Measurements from ENCODE around the gene EIF5A. TPM values are rescaled to one million over a fixed set of nuclear protein-coding genes. Genes with fewer than 3 reads are reported as not detected.

EIF5A gene
- total RNA-seq, 2 donors from 2014 or later, result 367 to 917 TPM

DNA sequence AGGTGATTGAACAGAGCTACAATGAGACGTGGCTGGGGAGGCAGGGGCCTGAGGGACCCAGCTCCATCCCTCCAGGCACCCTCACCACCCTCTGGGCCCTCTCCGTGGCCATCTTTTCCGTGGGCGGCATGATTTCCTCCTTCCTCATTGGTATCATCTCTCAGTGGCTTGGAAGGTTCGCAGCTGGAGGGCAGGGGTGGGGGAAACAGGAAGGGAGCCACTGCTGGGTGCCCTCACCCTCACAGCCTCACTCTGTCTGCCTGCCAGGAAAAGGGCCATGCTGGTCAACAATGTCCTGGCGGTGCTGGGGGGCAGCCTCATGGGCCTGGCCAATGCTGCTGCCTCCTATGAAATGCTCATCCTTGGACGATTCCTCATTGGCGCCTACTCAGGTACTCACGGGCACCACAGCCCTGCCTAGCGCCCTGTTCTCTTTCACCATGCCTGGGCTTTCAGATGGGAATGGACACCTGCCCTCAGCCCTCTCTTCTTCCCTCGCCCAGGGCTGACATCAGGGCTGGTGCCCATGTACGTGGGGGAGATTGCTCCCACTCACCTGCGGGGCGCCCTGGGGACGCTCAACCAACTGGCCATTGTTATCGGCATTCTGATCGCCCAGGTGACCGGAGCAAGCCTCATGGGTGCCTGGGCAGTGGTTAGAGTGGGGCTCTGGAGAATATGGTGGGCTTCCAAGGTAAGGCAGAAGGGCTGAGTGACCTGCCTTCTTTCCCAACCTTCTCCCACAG, 23.8 kb upstream of the EIF5A start:
- Histone ChIP-seq H3K27ac (no peak overlapping the region), H3K36me3 (no peaks in the 10 kb centered on the region), H3K4me1 (peaks cover 14% of the 10 kb centered on the region), H3K4me3 (no peak overlapping the region), H3K9ac (ENCODE audit: low read depth in 2 of 2, low read length in 2 of 2) (peak overlapping the region in 1 of 2 donors; percentile 89), H3K9me3 (no peaks in the 10 kb centered on the region), H3K27me3 (peaks cover 8% of the 10 kb centered on the region)
- DNase-seq, result no peak
- intact Hi-C loops (cut with DNase I), result no loop called here
- TF ChIP-seq, protein P1, sequence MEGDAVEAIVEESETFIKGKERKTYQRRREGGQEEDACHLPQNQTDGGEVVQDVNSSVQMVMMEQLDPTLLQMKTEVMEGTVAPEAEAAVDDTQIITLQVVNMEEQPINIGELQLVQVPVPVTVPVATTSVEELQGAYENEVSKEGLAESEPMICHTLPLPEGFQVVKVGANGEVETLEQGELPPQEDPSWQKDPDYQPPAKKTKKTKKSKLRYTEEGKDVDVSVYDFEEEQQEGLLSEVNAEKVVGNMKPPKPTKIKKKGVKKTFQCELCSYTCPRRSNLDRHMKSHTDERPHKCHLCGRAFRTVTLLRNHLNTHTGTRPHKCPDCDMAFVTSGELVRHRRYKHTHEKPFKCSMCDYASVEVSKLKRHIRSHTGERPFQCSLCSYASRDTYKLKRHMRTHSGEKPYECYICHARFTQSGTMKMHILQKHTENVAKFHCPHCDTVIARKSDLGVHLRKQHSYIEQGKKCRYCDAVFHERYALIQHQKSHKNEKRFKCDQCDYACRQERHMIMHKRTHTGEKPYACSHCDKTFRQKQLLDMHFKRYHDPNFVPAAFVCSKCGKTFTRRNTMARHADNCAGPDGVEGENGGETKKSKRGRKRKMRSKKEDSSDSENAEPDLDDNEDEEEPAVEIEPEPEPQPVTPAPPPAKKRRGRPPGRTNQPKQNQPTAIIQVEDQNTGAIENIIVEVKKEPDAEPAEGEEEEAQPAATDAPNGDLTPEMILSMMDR (IDR thresholded peaks at IDR 0.05), result no peak

DNA sequence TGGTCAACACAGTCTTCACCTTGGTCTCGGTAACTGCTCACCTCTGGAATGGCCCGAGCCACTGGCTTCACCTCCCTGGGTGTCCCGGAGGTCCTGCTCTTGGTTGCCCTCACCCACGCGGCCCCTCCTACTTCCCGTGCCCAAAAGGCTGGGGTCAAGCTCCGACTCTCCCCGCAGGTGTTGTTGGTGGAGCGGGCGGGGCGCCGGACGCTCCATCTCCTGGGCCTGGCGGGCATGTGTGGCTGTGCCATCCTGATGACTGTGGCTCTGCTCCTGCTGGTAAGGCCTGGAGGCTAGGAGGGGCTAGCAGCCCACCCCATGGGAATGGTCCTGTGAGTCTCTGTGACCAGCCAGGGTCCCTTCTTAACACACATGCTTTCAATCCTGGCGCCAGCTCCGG, 22.5 kb upstream of the EIF5A start:
- Histone ChIP-seq H3K9me3 (no peaks in the 10 kb centered on the region), H3K27me3 (peaks cover 8% of the 10 kb centered on the region), H3K36me3 (no peaks in the 10 kb centered on the region), H3K9ac (ENCODE audit: low read depth in 2 of 2, low read length in 2 of 2) (no peak overlapping the region), H3K27ac (no peak overlapping the region), H3K4me1 (peaks cover 14% of the 10 kb centered on the region), H3K4me3 (no peak overlapping the region)
- TF ChIP-seq, protein P1 (IDR thresholded peaks at IDR 0.05), result no peak
- no peak for DNase-seq
- intact Hi-C loops (cut with DNase I), result no loop called here

DNA sequence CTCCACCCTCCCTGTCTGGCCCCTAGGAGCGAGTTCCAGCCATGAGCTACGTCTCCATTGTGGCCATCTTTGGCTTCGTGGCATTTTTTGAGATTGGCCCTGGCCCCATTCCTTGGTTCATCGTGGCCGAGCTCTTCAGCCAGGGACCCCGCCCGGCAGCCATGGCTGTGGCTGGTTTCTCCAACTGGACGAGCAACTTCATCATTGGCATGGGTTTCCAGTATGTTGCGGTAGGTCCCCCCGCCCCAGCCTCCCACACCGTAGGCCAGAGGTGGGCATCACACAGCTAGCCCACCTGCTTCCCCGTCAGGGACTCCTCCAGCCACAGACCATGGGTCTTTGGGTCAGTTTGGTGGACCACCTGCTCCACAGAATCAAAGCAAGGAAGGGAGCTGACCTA, 21.7 kb upstream of the EIF5A start:
- no peak for DNase-seq
- no peaks in the 10 kb centered on the region for H3K36me3 ChIP-seq
- no peak overlapping the region for H3K9ac ChIP-seq (ENCODE audit: low read depth in 2 of 2, low read length in 2 of 2)
- H3K27me3 ChIP-seq, result peaks cover 8% of the 10 kb centered on the region
- TF ChIP-seq, protein P1 (IDR thresholded peaks at IDR 0.05), result no peak
- H3K4me3 ChIP-seq, result no peak overlapping the region
- intact Hi-C loops (cut with DNase I), result no loop called here
- no peaks in the 10 kb centered on the region for H3K9me3 ChIP-seq
- H3K4me1 ChIP-seq, result peaks cover 14% of the 10 kb centered on the region
- no peak overlapping the region for H3K27ac ChIP-seq

DNA sequence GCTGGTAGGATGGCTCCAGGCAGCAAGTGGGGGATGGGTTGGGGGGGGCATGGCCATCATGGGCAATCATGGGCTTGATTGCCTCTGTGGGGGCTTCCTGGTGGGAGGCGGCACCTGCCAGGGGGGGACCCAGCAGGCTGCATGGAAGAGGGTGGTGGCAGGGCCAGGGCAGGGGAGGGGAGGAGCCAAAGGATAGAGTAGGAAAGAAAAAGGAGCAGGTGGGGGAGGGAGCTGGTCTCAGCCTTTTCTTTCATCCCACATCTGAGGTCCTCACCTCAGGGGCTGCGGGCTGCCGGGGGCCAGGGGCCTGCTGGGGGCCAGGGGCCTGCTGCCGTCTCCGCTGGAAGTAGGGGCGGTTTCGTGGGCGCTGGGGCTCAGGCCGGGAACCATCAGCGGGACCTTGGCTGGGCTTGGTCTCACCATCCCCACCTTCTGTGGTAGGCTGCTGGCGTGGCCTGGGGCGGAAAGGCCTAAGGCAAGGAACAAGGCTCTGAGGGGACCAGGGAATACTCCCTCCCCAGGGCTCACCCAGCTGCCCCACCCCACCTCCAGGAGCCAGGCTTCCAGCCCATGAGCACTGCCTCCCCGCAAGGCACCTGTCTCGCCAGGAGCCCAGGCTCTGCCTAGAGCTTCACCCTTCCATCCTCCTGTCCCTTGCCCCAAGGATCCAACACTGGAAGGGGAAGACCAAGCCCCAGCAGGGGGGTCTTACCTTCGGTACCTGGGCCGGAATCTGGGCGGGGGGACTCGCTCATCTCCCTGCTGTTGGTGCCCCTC, 18.0 kb upstream of the EIF5A start:
- Histone ChIP-seq H3K9ac (ENCODE audit: low read depth in 2 of 2, low read length in 2 of 2) (no peak overlapping the region), H3K9me3 (no peaks in the 10 kb centered on the region), H3K27ac (no peak overlapping the region), H3K4me3 (no peak overlapping the region), H3K36me3 (no peaks in the 10 kb centered on the region), H3K27me3 (peaks cover 4% of the 10 kb centered on the region), H3K4me1 (peaks cover 9% of the 10 kb centered on the region)
- intact Hi-C loops (cut with DNase I), result no loop called here
- TF ChIP-seq, protein P1 (IDR thresholded peaks at IDR 0.05), result no peak
- no peak for DNase-seq

DNA sequence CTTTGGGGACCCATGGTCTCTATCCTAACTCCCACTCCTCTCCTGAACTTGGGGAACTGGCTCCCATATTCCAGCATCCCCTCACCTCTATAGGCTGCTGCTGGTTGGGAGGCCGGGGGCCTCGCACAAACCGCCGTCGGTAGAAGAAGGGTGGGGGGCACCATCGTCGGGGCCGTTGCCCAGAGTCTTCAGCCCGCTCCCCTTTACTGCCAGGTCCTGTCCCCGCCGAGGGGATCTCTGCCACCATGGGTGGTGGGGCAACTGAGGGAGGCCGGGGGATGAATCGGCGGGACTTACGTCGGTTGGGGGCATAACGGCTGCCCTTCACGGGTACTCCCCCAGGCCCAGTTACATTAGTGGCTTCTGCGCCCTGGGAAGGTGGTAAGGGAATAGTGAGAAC, 17.3 kb upstream of the EIF5A start:
- DNase-seq, result no peak
- no peak overlapping the region for H3K27ac ChIP-seq
- no peak overlapping the region for H3K9ac ChIP-seq (ENCODE audit: low read depth in 2 of 2, low read length in 2 of 2)
- no peaks in the 10 kb centered on the region for H3K9me3 ChIP-seq
- H3K4me1 ChIP-seq, result peaks cover 12% of the 10 kb centered on the region
- no peak overlapping the region for H3K4me3 ChIP-seq
- intact Hi-C loops (cut with DNase I), result no loop called here
- TF ChIP-seq, protein P1 (IDR thresholded peaks at IDR 0.05), result no peak
- no peaks in the 10 kb centered on the region for H3K36me3 ChIP-seq
- peaks cover 4% of the 10 kb centered on the region for H3K27me3 ChIP-seq

All from colonic mucosa (tissue), 4 donors.